DND-41 (cell line): Measurements from ENCODE around the gene GARS1.
A peak's percentile ranks its signal among the peaks of the same experiment; 100 is the strongest.

ENCODE experiments used
- ATAC-seq: fragments of 200-7000 bp; cut with Tn5 transposase; 3 replicates; pipeline ENCODE4 v1.9.1; 2021; ENCODE audit warnings: low read depth; ENCODE audit not compliant: insufficient read depth
- DNase-seq: peaks from one replicate; pipeline ENCODE4 v3.0.0-alpha.2; 2020
- H2AFZ ChIP-seq: 2 replicates; pipeline ENCODE4 v1.6.0; 2012; ENCODE audit warnings: low read depth, low read length
- H3K27ac ChIP-seq: 2 replicates; pipeline ENCODE4 v1.5.1; 2012; ENCODE audit warnings: low read length, inconsistent platforms
- H3K27me3 ChIP-seq: fragments of 200-600 bp; sonication (generic); 2 replicates; pipeline ENCODE4 v1.6.0; 2012; ENCODE audit warnings: low read length, mild to moderate bottlenecking, inconsistent platforms; ENCODE audit not compliant: insufficient read depth, poor library complexity
- H3K36me3 ChIP-seq: 2 replicates; pipeline ENCODE4 v1.5.1; 2012; ENCODE audit warnings: low read length, inconsistent platforms; ENCODE audit not compliant: insufficient read depth
- H3K4me1 ChIP-seq: 2 replicates; pipeline ENCODE4 v1.5.1; 2012; ENCODE audit warnings: mild to moderate bottlenecking, low read length; ENCODE audit not compliant: insufficient read depth
- H3K4me2 ChIP-seq: 2 replicates; pipeline ENCODE4 v1.6.0; 2012; ENCODE audit warnings: mild to moderate bottlenecking, moderate library complexity, low read length, inconsistent platforms; ENCODE audit not compliant: insufficient read depth
- H3K4me3 ChIP-seq, 2 experiments: fragments of 200-600 bp in 1 of 2; shearing (Covaris generic) in 1 of 2; 2 replicates each; pipeline ENCODE4 v1.5.1; 2012 to 2016; ENCODE audit warnings: inconsistent platforms in 2 of 2, low read length in 2 of 2, mild to moderate bottlenecking in 2 of 2, low read depth in 1 of 2, moderate library complexity in 1 of 2
- H3K79me2 ChIP-seq: 2 replicates; pipeline ENCODE4 v1.6.0; 2012; ENCODE audit warnings: low read length, inconsistent platforms; ENCODE audit not compliant: insufficient read depth
- H3K9ac ChIP-seq: 2 replicates; pipeline ENCODE4 v1.6.0; 2012; ENCODE audit warnings: low read depth, mild to moderate bottlenecking, inconsistent platforms, low read length, moderate library complexity
- H3K9me3 ChIP-seq: 2 replicates; pipeline ENCODE4 v1.5.1; 2012; ENCODE audit warnings: low read length, moderate library complexity, mild to moderate bottlenecking, inconsistent platforms; ENCODE audit not compliant: insufficient read depth, severe bottlenecking
- H4K20me1 ChIP-seq: 2 replicates; pipeline ENCODE4 v1.6.0; 2012; ENCODE audit warnings: low read length; ENCODE audit not compliant: insufficient read depth
- EZH2 ChIP-seq: IDR thresholded peaks from 3 replicates; pipeline ENCODE4 v1.6.1; 2012; ENCODE audit warnings: borderline replicate concordance, low read depth, mild to moderate bottlenecking, moderate library complexity, low read length, inconsistent platforms; ENCODE audit not compliant: severe bottlenecking
- TF ChIP-seq, protein P1 (sequence below): IDR thresholded peaks from 2 replicates; pipeline ENCODE4 v1.5.1; 2012; ENCODE audit warnings: borderline replicate concordance, low read length, moderate library complexity, mild to moderate bottlenecking; ENCODE audit not compliant: poor library complexity, severe bottlenecking; ENCODE audit errors: extremely low read depth

Gene GARS1

DNA sequence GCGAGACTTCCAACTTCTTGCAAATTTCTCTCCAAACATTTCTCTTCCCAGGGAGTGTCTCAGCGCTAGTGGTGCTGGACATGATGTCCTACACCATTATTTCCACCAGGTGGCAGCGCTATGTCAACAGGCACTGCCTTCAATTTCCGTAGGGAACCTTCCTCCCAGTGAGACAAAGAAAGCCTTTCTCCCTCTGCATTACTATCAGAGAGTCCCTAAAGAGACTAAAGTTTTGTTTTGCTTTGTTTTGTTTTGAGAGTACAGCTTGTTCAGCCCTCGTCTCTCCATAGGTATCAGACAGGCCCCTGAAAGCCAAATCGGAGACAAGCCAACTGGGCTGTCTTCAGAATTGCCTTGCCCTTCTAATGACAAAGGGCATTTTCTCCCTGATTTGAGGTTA, 45.8 kb upstream of the GARS1 start:
- peak; percentile 58 for DNase-seq
- H3K9me3 ChIP-seq = no peaks in the 10 kb centered on the region
- H3K4me3 ChIP-seq = no peak overlapping the region
- no peaks in the 10 kb centered on the region for H3K79me2 ChIP-seq
- ATAC-seq = peak; percentile 87
- H3K4me2 ChIP-seq = no peak overlapping the region
- TF ChIP-seq, protein P1, sequence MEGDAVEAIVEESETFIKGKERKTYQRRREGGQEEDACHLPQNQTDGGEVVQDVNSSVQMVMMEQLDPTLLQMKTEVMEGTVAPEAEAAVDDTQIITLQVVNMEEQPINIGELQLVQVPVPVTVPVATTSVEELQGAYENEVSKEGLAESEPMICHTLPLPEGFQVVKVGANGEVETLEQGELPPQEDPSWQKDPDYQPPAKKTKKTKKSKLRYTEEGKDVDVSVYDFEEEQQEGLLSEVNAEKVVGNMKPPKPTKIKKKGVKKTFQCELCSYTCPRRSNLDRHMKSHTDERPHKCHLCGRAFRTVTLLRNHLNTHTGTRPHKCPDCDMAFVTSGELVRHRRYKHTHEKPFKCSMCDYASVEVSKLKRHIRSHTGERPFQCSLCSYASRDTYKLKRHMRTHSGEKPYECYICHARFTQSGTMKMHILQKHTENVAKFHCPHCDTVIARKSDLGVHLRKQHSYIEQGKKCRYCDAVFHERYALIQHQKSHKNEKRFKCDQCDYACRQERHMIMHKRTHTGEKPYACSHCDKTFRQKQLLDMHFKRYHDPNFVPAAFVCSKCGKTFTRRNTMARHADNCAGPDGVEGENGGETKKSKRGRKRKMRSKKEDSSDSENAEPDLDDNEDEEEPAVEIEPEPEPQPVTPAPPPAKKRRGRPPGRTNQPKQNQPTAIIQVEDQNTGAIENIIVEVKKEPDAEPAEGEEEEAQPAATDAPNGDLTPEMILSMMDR = peak; percentile 81
- no peak for TF ChIP-seq EZH2
- H4K20me1 ChIP-seq = no peaks in the 10 kb centered on the region
- H3K4me1 ChIP-seq = no peaks in the 10 kb centered on the region
- no peaks in the 10 kb centered on the region for H3K36me3 ChIP-seq
- no peaks in the 10 kb centered on the region for H3K27me3 ChIP-seq
- H3K27ac ChIP-seq = no peak overlapping the region
- H2AFZ ChIP-seq = no peak overlapping the region
- H3K9ac ChIP-seq = no peak overlapping the region

DNA sequence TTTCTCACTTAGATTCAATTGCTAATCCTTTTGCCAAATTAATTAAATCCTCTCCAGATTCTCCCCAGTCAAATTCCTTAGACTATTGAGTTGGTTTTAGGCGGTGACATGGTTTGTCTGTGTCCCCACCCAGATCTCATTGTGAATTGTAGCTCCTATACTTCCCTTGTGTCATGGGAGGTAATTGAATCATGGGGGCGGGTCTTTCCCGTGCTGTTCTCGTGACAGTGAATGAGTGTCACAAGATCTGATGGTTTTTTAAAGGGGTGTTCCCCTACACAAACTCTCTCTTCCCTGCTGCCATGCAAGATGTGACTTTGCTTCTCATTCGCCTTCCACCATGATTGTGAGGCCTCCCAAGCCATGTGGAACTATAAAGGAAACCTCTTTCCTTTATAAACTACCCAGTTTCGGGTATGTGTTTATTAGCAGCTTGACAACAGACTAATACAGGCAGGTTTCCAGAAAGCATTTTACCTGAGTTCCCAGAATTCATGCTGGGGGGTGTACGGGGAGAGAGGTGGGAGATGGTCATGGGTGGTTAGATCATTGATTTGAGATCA, 44.7 kb upstream of the GARS1 start:
- no peak overlapping the region for H3K4me2 ChIP-seq
- no peaks in the 10 kb centered on the region for H3K9me3 ChIP-seq
- H3K79me2 ChIP-seq = no peaks in the 10 kb centered on the region
- no peaks in the 10 kb centered on the region for H3K36me3 ChIP-seq
- no peaks in the 10 kb centered on the region for H3K4me1 ChIP-seq
- H3K4me3 ChIP-seq = no peak overlapping the region
- no peak for DNase-seq
- H4K20me1 ChIP-seq = no peaks in the 10 kb centered on the region
- H3K9ac ChIP-seq = no peak overlapping the region
- H3K27ac ChIP-seq = no peak overlapping the region
- TF ChIP-seq, protein P1 = no peak
- TF ChIP-seq EZH2 = no peak
- H2AFZ ChIP-seq = no peak overlapping the region
- no peaks in the 10 kb centered on the region for H3K27me3 ChIP-seq
- no peak for ATAC-seq

DNA sequence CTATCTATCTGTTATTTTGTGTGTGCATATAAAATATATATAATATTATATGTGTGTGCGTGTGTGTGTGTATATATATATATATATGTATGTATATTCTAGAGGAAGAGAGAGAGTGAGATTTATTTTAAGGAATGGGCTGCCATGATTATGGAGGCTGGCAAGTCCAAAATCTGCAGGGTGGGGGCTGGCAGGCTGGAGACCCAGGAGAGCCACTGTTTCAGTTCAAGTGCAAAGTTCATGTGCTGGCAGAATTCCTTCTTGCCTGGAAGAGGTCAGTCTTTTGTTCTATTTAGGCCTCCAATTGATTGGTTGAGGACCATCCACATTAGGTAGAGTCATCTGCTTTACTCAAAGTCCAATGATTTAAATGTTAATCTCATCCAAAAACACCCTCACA, 42.3 kb upstream of the GARS1 start:
- no peak for TF ChIP-seq EZH2
- TF ChIP-seq, protein P1 = no peak
- Histone ChIP-seq H3K36me3 (no peaks in the 10 kb centered on the region), H2AFZ (no peak overlapping the region), H3K9me3 (no peaks in the 10 kb centered on the region), H3K4me1 (no peaks in the 10 kb centered on the region), H3K4me3 (no peak overlapping the region), H3K79me2 (no peaks in the 10 kb centered on the region), H3K4me2 (no peak overlapping the region), H3K9ac (no peak overlapping the region), H4K20me1 (no peaks in the 10 kb centered on the region), H3K27ac (no peak overlapping the region), H3K27me3 (no peaks in the 10 kb centered on the region)
- DNase-seq = no peak
- ATAC-seq = no peak

DNA sequence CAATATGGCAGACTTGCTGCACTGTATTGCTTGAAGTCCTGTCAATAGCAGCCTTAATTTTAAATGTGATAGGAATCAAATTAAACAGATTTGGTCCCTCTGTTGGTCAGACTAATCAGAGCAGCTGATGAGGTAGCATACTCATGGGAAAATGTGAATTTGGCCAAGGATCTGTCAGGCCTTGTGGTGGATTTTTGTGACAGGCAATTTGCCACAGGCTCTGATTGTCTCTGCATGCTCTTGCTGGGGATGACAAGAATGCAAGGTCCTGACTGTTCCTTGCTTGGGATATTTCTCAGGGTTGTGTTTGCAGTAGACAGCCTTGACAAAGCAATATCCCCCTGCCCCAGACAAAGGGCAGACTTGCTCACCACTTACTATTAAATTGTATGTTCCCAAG, 41.5 kb upstream of the GARS1 start:
- Histone ChIP-seq H3K27ac (no peak overlapping the region), H2AFZ (no peak overlapping the region)
- no peak for ATAC-seq

More for the DNA sequence above, 41.5 kb upstream of the GARS1 start:
- Histone ChIP-seq H3K27me3 (no peaks in the 10 kb centered on the region), H4K20me1 (no peaks in the 10 kb centered on the region), H3K4me1 (no peaks in the 10 kb centered on the region), H3K4me2 (no peak overlapping the region), H3K79me2 (no peaks in the 10 kb centered on the region), H3K9ac (no peak overlapping the region), H3K4me3 (no peak overlapping the region), H3K36me3 (no peaks in the 10 kb centered on the region), H3K9me3 (no peaks in the 10 kb centered on the region)
- TF ChIP-seq, protein P1 = no peak
- TF ChIP-seq EZH2 = no peak
- DNase-seq = no peak
